Cardiac fibroblast (primary cell): Measurements from ENCODE around the gene GDF2.

Source experiments
- DNase-seq, 2 donors: peaks; one replicate each; pipeline versions ENCODE4 v3.0.0 to v3.0.0-alpha.2; 2010; ENCODE audit warnings: low read depth in 2 of 2
- H3K4me3 ChIP-seq, 2 donors: replicated peaks in 1 of 2; 1 replicate in 1 of 2; 2 replicates in 1 of 2; pipeline ENCODE4 v1.5.1; 2011; ENCODE audit warnings: low read depth in 2 of 2, low read length in 2 of 2, mild to moderate bottlenecking in 2 of 2, moderate library complexity in 1 of 2
- CTCF ChIP-seq: IDR thresholded peaks from one replicate; pipeline ENCODE4 v1.5.1; 2011; ENCODE audit warnings: low read depth, mild to moderate bottlenecking, low read length, inconsistent platforms

The GDF2 gene

GRCh38 chr10:47330366-47330765, 8.1 kb downstream of the GDF2 start:
- no peak for TF ChIP-seq CTCF
- H3K4me3 ChIP-seq, result no peak overlapping the region
- no peak for DNase-seq

- DNase-seq, result no peak
- no peak for TF ChIP-seq CTCF
- no peak overlapping the region for H3K4me3 ChIP-seq
Measured at GRCh38 chr10:47330804-47331203, 8.6 kb downstream of the GDF2 start.

DNA sequence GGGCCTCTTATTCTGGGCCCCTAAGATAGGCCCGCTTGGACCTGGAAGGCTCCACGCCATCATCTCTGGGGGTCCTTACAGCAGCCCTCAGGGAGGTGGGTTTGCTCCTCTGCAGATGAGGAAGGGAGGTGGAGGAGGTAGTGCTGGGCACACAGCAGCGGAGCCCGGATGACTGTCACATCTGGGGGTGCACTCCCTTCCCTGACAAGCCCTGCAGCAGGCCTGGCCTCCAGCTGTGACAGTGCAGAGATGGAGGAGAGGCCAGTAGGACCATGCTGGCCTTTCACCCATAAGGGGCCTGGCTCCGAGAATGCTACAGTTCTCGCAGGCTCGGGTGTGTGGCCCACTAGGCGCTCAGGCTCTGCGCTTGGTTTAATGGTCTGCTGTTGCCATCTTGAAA, 9.2 kb downstream of the GDF2 start:
- no peak for TF ChIP-seq CTCF
- no peak for DNase-seq
- no peak overlapping the region for H3K4me3 ChIP-seq

DNA sequence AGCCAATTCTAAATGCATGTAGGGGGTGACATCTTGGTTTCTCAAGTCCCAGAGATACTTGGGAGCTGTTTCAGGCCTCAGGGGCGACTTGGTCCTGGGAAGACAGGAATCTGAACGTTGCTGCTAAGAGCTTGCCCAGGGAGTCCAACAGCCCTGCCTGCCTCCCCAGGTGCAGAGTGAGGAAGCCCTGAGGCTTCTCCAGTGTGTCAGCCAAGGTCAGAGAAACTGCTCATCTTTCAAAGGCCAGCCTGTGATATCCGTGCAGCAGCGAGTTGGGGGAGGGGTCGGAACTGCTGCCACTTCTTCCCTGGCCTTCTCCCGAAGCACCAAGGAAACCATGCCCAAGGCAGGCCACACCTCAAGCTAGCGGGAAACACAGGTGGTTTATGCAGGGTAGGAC, 9.7 kb downstream of the GDF2 start:
- no peak for DNase-seq
- no peak for TF ChIP-seq CTCF
- no peak overlapping the region for H3K4me3 ChIP-seq

GRCh38 chr10:47332371-47332770, 10.1 kb downstream of the GDF2 start:
- DNase-seq, result no peak
- H3K4me3 ChIP-seq, result no peak overlapping the region
- no peak for TF ChIP-seq CTCF

GRCh38 chr10:47332946-47333345, 10.7 kb downstream of the GDF2 start:
- H3K4me3 ChIP-seq, result no peak overlapping the region
- no peak for DNase-seq
- no peak for TF ChIP-seq CTCF

GRCh38 chr10:47333532-47333931, 11.3 kb downstream of the GDF2 start:
- H3K4me3 ChIP-seq, result no peak overlapping the region
- no peak for TF ChIP-seq CTCF
- no peak for DNase-seq
